ENCODE measurements around the gene HACE1.
"Not testable (repeated sequence)": the region's sequence is repeated elsewhere in the genome, so short reads cannot be mapped to it uniquely, and the experiment has no call there.

Gene HACE1, protein sequence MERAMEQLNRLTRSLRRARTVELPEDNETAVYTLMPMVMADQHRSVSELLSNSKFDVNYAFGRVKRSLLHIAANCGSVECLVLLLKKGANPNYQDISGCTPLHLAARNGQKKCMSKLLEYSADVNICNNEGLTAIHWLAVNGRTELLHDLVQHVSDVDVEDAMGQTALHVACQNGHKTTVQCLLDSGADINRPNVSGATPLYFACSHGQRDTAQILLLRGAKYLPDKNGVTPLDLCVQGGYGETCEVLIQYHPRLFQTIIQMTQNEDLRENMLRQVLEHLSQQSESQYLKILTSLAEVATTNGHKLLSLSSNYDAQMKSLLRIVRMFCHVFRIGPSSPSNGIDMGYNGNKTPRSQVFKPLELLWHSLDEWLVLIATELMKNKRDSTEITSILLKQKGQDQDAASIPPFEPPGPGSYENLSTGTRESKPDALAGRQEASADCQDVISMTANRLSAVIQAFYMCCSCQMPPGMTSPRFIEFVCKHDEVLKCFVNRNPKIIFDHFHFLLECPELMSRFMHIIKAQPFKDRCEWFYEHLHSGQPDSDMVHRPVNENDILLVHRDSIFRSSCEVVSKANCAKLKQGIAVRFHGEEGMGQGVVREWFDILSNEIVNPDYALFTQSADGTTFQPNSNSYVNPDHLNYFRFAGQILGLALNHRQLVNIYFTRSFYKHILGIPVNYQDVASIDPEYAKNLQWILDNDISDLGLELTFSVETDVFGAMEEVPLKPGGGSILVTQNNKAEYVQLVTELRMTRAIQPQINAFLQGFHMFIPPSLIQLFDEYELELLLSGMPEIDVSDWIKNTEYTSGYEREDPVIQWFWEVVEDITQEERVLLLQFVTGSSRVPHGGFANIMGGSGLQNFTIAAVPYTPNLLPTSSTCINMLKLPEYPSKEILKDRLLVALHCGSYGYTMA

DNA sequence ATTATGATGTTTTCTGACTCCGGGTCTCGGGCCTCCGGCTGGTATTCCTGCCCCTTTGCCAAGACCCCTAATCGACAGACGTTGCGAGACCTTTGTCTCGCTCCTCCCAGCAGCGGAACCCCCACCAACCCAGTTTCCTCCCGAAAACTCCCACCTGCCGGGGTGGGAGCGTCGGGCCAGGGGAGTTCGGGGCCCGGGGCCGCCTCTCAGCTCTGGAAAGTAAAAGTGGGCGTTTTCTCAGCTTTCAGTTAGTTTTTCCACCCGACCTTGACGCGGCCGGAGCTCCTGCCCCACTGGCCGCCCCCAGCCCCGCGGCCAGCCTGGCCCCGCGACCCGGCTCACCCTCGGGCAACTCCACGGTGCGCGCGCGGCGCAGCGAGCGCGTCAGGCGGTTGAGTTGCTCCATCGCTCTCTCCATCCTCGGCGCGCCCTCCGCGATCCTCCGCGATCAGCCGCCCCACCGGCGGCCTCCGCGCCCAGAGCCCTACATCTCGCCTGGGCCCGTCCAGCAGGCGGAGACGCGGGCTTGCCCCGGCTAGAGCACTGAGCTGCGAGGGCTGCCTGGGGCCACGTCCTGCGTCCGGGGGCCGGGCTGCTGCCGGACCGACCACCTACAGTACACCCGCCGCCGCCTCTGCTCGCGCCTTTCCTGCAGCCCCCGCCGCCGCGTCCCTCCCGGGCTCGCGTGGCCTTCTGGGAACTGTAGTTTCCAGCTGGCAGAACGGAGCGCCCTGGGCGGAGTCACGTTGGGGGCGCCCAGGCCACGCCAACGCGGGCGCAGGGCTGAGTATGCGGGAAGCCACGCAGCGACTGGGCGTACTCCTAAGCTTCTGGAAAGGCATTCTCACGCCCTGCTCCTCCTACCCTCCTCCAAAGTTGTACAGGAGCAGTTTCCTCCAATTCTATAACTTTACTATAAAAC lies at the start of gene HACE1:
Gene HACE1 (minus strand): TSS at position 695 of the 922 bp plus-strand sequence. CDS start 277 bp downstream, at position 418.
- peak; percentile 76 to 82 (median 78) for DNase-seq

- no peak for DNase-seq
These were observed 49.3 kb upstream of the HACE1 start for GRCh38 chr6:104908888-104909525.

- no peak for DNase-seq
These were observed 48.5 kb upstream of the HACE1 start for GRCh38 chr6:104908031-104908887.

DNA sequence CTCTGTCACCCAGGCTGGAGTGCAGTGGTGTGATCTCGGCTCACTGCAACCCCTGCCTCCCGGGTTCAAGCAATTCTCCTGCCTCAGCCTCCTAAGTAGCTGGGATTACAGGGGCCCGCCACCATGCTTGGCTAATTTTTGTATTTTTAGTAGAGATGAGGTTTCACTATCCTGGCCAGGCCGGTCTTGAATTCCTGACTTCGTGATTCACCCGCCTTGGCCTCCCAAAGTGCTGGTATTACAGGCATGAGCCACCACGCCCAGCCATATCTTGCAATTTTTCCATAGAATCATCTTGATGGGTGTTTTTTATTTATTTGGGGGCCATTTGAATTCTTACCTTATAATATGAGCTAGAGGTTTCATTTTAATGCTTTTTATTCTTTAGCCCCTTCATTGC lies 39.2 kb upstream of the HACE1 start:
- not testable (repeated sequence) for DNase-seq

GRCh38 chr6:104896914-104897313 lies 37.2 kb upstream of the HACE1 start:
- DNase-seq: no peak

GRCh38 chr6:104888066-104888465 lies 28.3 kb upstream of the HACE1 start:
- DNase-seq: no peak

GRCh38 chr6:104887350-104887749 lies 27.6 kb upstream of the HACE1 start:
- no peak for DNase-seq

DNA sequence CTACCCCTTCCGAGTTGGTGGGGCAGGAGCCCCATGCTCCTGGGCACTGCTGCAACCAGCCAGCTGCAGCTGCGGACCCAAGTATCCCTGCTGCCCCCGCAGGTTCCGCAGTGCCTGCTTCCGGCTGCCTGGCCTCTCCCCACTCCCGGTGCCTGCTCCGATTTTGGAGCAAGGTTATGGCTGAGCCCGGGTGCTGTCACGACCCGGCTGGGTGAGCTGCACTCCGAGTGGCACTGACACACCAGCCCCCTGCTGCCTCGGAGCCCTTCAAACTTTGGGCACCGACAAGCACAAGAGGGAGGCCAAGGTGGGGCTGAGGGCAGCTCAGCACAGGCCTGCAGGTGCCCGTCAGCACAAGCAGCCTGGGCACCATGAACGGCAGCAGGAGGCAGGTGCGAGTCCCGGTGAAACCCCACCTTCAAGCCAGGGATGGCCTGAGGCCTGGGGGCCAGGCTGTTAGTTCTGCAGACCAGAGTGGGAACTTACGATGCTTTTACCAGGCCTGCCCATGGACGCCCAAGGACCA lies 25.9 kb upstream of the HACE1 start:
- no peak for DNase-seq

DNA sequence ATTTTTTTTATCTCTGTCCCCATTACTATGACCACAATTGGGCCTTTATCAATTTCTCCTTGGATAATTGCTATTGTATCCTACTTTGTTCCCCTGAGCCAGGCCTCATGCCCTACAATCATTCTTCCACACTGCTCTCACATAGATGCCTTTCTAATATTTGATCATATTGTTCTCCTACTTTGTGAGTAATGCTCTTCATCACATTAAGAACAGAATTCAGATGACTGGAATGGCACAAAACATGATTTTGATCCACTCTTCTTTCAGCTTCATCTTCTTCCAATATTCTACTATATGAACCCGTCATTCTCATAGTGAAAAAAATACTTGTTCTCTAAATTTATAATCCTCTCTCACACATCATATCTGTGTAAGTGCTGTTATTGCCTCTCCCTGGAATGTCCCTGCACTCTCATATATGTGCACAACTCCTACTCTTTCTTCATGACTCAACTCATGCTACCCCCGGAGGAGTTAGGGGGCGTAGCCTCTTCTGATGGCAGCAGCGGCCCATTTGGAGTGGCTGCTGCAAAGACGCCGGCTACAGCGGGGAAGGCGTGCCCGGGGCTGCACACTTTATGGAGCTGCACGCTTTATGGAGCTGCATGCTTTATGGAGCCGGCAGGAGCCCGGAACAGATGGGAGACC lies 25.3 kb upstream of the HACE1 start:
- no peak for DNase-seq

- DNase-seq: no peak
These were observed 22.4 kb upstream of the HACE1 start for GRCh38 chr6:104881964-104882668.

GRCh38 chr6:104862456-104862855 lies 2.7 kb upstream of the HACE1 start:
- no peak for DNase-seq

GRCh38 chr6:104860221-104860620 lies 502 bp upstream of the HACE1 start:
- no peak for DNase-seq

- no peak for DNase-seq
These were observed 1.1 kb downstream of the HACE1 start for GRCh38 chr6:104858642-104859041.

DNA sequence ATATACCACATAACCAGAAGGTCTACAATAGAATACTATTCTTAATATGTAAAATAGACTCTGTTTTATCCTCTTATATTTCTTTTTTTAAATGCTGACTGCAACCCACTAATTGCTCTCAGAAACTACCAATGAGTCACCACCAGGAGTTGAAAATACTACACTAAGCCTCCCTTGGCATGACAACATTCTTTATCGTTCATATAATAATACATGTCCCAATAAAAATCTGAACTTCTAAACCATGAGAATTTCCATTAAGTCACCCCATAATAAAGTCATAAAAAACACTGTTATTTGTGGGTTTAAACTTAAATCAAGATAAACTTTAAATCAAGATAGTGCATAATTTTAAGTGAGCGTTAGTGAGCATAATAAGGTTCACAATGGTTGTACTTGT lies 4.2 kb downstream of the HACE1 start:
- no peak for DNase-seq

GRCh38 chr6:104847721-104848120 lies 12.0 kb downstream of the HACE1 start:
- not testable (repeated sequence) for DNase-seq

- no peak for DNase-seq
These were observed 16.5 kb downstream of the HACE1 start for GRCh38 chr6:104843229-104843628.

- no peak for DNase-seq
These were observed 22.6 kb downstream of the HACE1 start for GRCh38 chr6:104837158-104837557.

- DNase-seq: not testable (repeated sequence)
These were observed 23.2 kb downstream of the HACE1 start for GRCh38 chr6:104836479-104837020.

DNA sequence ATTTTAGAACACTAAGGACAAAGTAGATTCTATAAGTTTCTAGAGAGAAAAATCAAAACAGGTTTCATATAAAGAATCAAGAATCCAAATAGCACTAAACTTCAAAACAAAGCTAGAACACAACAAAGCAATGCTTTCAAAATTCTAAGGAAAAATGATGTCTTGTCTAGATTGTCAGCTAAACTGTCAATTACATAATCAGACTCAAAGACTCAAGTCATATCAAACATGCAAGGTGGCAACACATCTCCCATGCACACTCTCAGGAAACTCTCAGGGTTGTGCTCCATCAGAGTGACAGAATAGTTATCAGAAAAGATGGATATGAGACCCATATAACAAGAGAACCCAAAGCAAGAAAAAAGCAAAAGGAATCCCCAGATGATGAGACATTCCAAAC lies 23.9 kb downstream of the HACE1 start:
- no peak for DNase-seq

Data from activated CD4-positive, CD25-positive, alpha-beta regulatory T cell (primary cell).